Measurements from ENCODE around the gene TAF8.

TAF8 gene

GRCh38 chr6:42051268-42051653, 937 bp downstream of the TAF8 start:
- no peak for TF ChIP-seq ZBTB7A (IDR thresholded peaks at IDR 0.05; ENCODE audit: low read depth)
- no peak for TF ChIP-seq NFIC (IDR thresholded peaks at IDR 0.05)
- TF ChIP-seq TAF1 (IDR thresholded peaks at IDR 0.05; ENCODE audit: low read depth) = no peak
- no peak for TF ChIP-seq YY1 (IDR thresholded peaks at IDR 0.05; ENCODE audit: low read depth)
- no peak for TF ChIP-seq USF1 (IDR thresholded peaks at IDR 0.05)
- no peak for TF ChIP-seq EP300 (IDR thresholded peaks at IDR 0.05; ENCODE audit: borderline replicate concordance)
- TF ChIP-seq REST (IDR thresholded peaks at IDR 0.05; ENCODE audit: low read depth) = no peak
- no peak for TF ChIP-seq TCF12 (IDR thresholded peaks at IDR 0.05; ENCODE audit: low read depth)
- TF ChIP-seq CEBPB (IDR thresholded peaks at IDR 0.05) = no peak
- no peak for TF ChIP-seq EGR1 (IDR thresholded peaks at IDR 0.05)
- no peak for TF ChIP-seq TEAD4 (IDR thresholded peaks at IDR 0.05)
- no peak for TF ChIP-seq CREB1 (IDR thresholded peaks at IDR 0.05; ENCODE audit: low read depth)
- no peak for TF ChIP-seq RAD21 (IDR thresholded peaks at IDR 0.05; ENCODE audit: low read depth)
- TF ChIP-seq FOXM1 (IDR thresholded peaks at IDR 0.05; ENCODE audit: borderline replicate concordance, low read depth) = no peak
- no peak for TF ChIP-seq MAX (IDR thresholded peaks at IDR 0.05)

- TF ChIP-seq EP300 (IDR thresholded peaks at IDR 0.05; ENCODE audit: borderline replicate concordance) (no peak), CREB1 (IDR thresholded peaks at IDR 0.05; ENCODE audit: low read depth) (no peak), ZBTB7A (IDR thresholded peaks at IDR 0.05; ENCODE audit: low read depth) (no peak), NFIC (IDR thresholded peaks at IDR 0.05) (no peak), YY1 (IDR thresholded peaks at IDR 0.05; ENCODE audit: low read depth) (no peak), TAF1 (IDR thresholded peaks at IDR 0.05; ENCODE audit: low read depth) (no peak), REST (IDR thresholded peaks at IDR 0.05; ENCODE audit: low read depth) (no peak), RAD21 (IDR thresholded peaks at IDR 0.05; ENCODE audit: low read depth) (no peak), EGR1 (IDR thresholded peaks at IDR 0.05) (no peak), CEBPB (IDR thresholded peaks at IDR 0.05) (no peak), FOXM1 (IDR thresholded peaks at IDR 0.05; ENCODE audit: borderline replicate concordance, low read depth) (no peak), USF1 (IDR thresholded peaks at IDR 0.05) (no peak), TCF12 (IDR thresholded peaks at IDR 0.05; ENCODE audit: low read depth) (no peak), TEAD4 (IDR thresholded peaks at IDR 0.05) (no peak), MAX (IDR thresholded peaks at IDR 0.05) (no peak)
These were observed 3.3 kb downstream of the TAF8 start for GRCh38 chr6:42053601-42054000.

- no peak for TF ChIP-seq TCF12 (IDR thresholded peaks at IDR 0.05; ENCODE audit: low read depth)
- no peak for TF ChIP-seq TEAD4 (IDR thresholded peaks at IDR 0.05)
- TF ChIP-seq MAX (IDR thresholded peaks at IDR 0.05) = no peak
- TF ChIP-seq NFIC (IDR thresholded peaks at IDR 0.05) = no peak
- TF ChIP-seq EP300 (IDR thresholded peaks at IDR 0.05; ENCODE audit: borderline replicate concordance) = no peak
- TF ChIP-seq YY1 (IDR thresholded peaks at IDR 0.05; ENCODE audit: low read depth) = no peak
- no peak for TF ChIP-seq CEBPB (IDR thresholded peaks at IDR 0.05)
- TF ChIP-seq EGR1 (IDR thresholded peaks at IDR 0.05) = no peak
- no peak for TF ChIP-seq REST (IDR thresholded peaks at IDR 0.05; ENCODE audit: low read depth)
- TF ChIP-seq TAF1 (IDR thresholded peaks at IDR 0.05; ENCODE audit: low read depth) = no peak
- no peak for TF ChIP-seq CREB1 (IDR thresholded peaks at IDR 0.05; ENCODE audit: low read depth)
- no peak for TF ChIP-seq RAD21 (IDR thresholded peaks at IDR 0.05; ENCODE audit: low read depth)
- no peak for TF ChIP-seq FOXM1 (IDR thresholded peaks at IDR 0.05; ENCODE audit: borderline replicate concordance, low read depth)
- no peak for TF ChIP-seq ZBTB7A (IDR thresholded peaks at IDR 0.05; ENCODE audit: low read depth)
- no peak for TF ChIP-seq USF1 (IDR thresholded peaks at IDR 0.05)
These were observed 9.4 kb downstream of the TAF8 start for GRCh38 chr6:42059743-42060142.
